HepG2 (cell line): ENCODE results near the gene VDAC1. TPM values are rescaled to one million over a fixed set of nuclear protein-coding genes. Genes with fewer than 3 reads are reported as not detected.

ENCODE experiments used
- ATAC-seq: fragments of 200-7000 bp; cut with Tn5 transposase; 3 replicates; pipeline ENCODE4 v1.9.1; 2020; ENCODE audit warnings: mild to moderate bottlenecking, moderate library complexity
- BruUV-seq: library from RNA; stranded (reverse); fragments of 400-500 nt; replicated peaks from 2 replicates; lab custom pipeline; 2021; lab: Mats Ljungman, UMichigan
- CTCF ChIA-PET: fragments of 300-600 bp; formaldehyde crosslinking; extraction: SDS; loops from one replicate; lab custom pipeline; 2021; ENCODE audit warnings: low total read pairs, inconsistent platforms, low intra/inter-chr PET ratio; lab: Yijun Ruan, JAX
- POLR2A ChIA-PET: fragments of 350-600 bp; sonication (Branson Sonifier 250); formaldehyde crosslinking; loops from one replicate; lab custom pipeline; 2020; ENCODE audit warnings: antibody characterized with exemption, inconsistent platforms; lab: Yijun Ruan, JAX
- DNase-seq: peaks from one replicate; pipeline ENCODE4 v3.0.0-alpha.2; 2015; ENCODE audit warnings: low spot score
- FAIRE-seq: peaks from 3 replicates; lab custom pipeline; 2011; peaks lifted over from hg19 to GRCh38; lab: Jason Lieb, UNC
- H2AFZ ChIP-seq: one replicate; pipeline ENCODE4 v1.6.1; 2011; ENCODE audit warnings: low read length, inconsistent platforms
- H3K27ac ChIP-seq: fragments of 300-600 bp; 3 replicates; pipeline ENCODE4 v1.8.0; 2011; ENCODE audit warnings: mixed run types, mild to moderate bottlenecking, mixed read lengths, low read length, inconsistent platforms; ENCODE audit not compliant: insufficient read depth; ENCODE audit errors: extremely low read length
- H3K27me3 ChIP-seq, 2 experiments: fragments of 200-600 bp in 1 of 2; 2 replicates in 1 of 2; 3 replicates in 1 of 2; pipeline versions ENCODE4 v1.6.0 to v1.8.0; 2011; ENCODE audit warnings: low read length in 2 of 2, mild to moderate bottlenecking in 2 of 2, moderate library complexity in 2 of 2, inconsistent platforms in 1 of 2; ENCODE audit not compliant: insufficient read depth in 2 of 2, control insufficient read depth in 1 of 2
- H3K36me3 ChIP-seq, 2 experiments: fragments of 200-600 bp in 1 of 2; replicated peaks in 1 of 2; 2 replicates in 1 of 2; 3 replicates in 1 of 2; pipeline versions ENCODE4 v1.5.1 to v1.8.0; 2011; ENCODE audit warnings: low read length in 2 of 2, inconsistent platforms in 1 of 2; ENCODE audit not compliant: insufficient read depth in 2 of 2, control insufficient read depth in 1 of 2
- H3K4me1 ChIP-seq: 2 replicates; pipeline ENCODE4 v1.5.1; 2012; ENCODE audit warnings: low read length, inconsistent platforms; ENCODE audit not compliant: insufficient read depth
- H3K4me2 ChIP-seq: 2 replicates; pipeline ENCODE4 v1.6.0; 2011; ENCODE audit warnings: low read depth, low read length, inconsistent platforms
- H3K4me3 ChIP-seq, 3 experiments: fragments of 200-600 bp in 1 of 3; sonication (generic), shearing (Covaris generic) in 1 of 3; replicated peaks in 1 of 3; 2 replicates each; pipeline ENCODE4 v1.5.1; 2011 to 2016; ENCODE audit warnings: low read length in 3 of 3, inconsistent platforms in 2 of 3, low read depth in 2 of 3, mild to moderate bottlenecking in 2 of 3, control low read depth in 1 of 3, mixed read lengths in 1 of 3; ENCODE audit not compliant: insufficient read depth in 1 of 3
- H3K79me2 ChIP-seq: one replicate; pipeline ENCODE4 v1.6.1; 2011; ENCODE audit warnings: low read length, inconsistent platforms; ENCODE audit not compliant: insufficient read depth
- H3K9ac ChIP-seq: 2 replicates; pipeline ENCODE4 v1.6.0; 2011; ENCODE audit warnings: mild to moderate bottlenecking, low read depth, low read length, inconsistent platforms; ENCODE audit not compliant: insufficient read depth
- H3K9me3 ChIP-seq: 2 replicates; pipeline ENCODE4 v1.5.1; 2012; ENCODE audit warnings: mild to moderate bottlenecking, low read length
- H4K20me1 ChIP-seq: 2 replicates; pipeline ENCODE4 v1.6.0; 2011; ENCODE audit warnings: inconsistent platforms, mild to moderate bottlenecking, low read length, moderate library complexity; ENCODE audit not compliant: insufficient read depth
- IRF9 ChIP-seq: sonication (generic); formaldehyde crosslinking; IDR thresholded peaks from 2 replicates; pipeline ENCODE4 v1.8.0; 2022; ENCODE audit warnings: missing genetic modification reagents, mild to moderate bottlenecking, borderline replicate concordance
- RBFOX2 ChIP-seq: fragments of 200-400 bp; formaldehyde crosslinking; IDR thresholded peaks from 2 replicates; pipeline ENCODE4 v1.6.1; 2017; ENCODE audit warnings: low read depth, mild to moderate bottlenecking, low read length
- ZMYM4 ChIP-seq: sonication (generic); formaldehyde crosslinking; IDR thresholded peaks from 2 replicates; pipeline ENCODE4 v1.8.1; 2023; ENCODE audit warnings: mild to moderate bottlenecking, missing genetic modification reagents
- ZNF124 ChIP-seq: sonication (generic); formaldehyde crosslinking; IDR thresholded peaks from 2 replicates; pipeline ENCODE4 v1.4.0; 2020; ENCODE audit warnings: missing genetic modification reagents
- ZNF674 ChIP-seq: sonication (generic); formaldehyde crosslinking; IDR thresholded peaks from 2 replicates; pipeline ENCODE4 v1.5.0; 2020; ENCODE audit warnings: low read depth, mild to moderate bottlenecking, missing genetic modification reagents
- WGBS: methylation state at CpG from one replicate; pipeline ENCODE4 v1.1.6; 2017; ENCODE audit warnings: low lambda C conversion rate; 5-methylcytosine and 5-hydroxymethylcytosine counted together
- in situ Hi-C: cut with HindIII; loops from 2 replicates; pipeline ENCODE4 v1.10.0; 2017; ENCODE audit warnings: low pct_unique_long_range_greater_than_20kb; ENCODE audit not compliant: extremely low pct_ligation_motif_present
- intact Hi-C: fragments of 100-400 bp; cut with micrococcal nuclease; formaldehyde crosslinking; loops from one replicate; pipeline ENCODE4 v1.10.0; 2022; ENCODE audit not compliant: unreplicated experiment
- polyA plus RNA-seq, 8 experiments: library from polyadenylated mRNA; depleted of rRNA in 3 of 8; stranded (reverse) in 7 of 8; unstranded in 1 of 8; fragments of >200 nt; fragmentation: Illumina TruSeq in 4 of 8; extraction: Trizol in 4 of 8; gene quantifications; 2 replicates each; pipeline versions ENCODE4 v1.2.1 to v1.2.3, GENCODE V29; 2011 to 2016; ENCODE audit warnings: low read depth in 4 of 8, missing spikeins in 1 of 8, mixed read lengths in 1 of 8; ENCODE audit not compliant: insufficient read depth in 1 of 8
- total RNA-seq, 5 experiments: library from RNA; depleted of rRNA; stranded (reverse); fragments of >200 nt; fragmentation: Illumina TruSeq; extraction: Trizol; gene quantifications; 2 replicates each; pipeline ENCODE4 v1.2.3, GENCODE V29; 2016; ENCODE audit warnings: low read depth in 1 of 5

Gene VDAC1
- total and polyA plus RNA-seq, 2 of the 13 experiments (the other 11 are each of a cell fraction or from before 2014, with no cell fraction given), result 112 to 380 TPM

- TF ChIP-seq ZNF674 (no peak), ZMYM4 (CRISPR knock-in tag) (no peak)
Observed at GRCh38 chr5:133998807-133999206, 6.0 kb downstream of the VDAC1 start (continued).

GRCh38 chr5:133998042-133998441 is 6.7 kb downstream of the VDAC1 start:
- FAIRE-seq, result no peak
- Histone ChIP-seq H3K4me3 (no peak overlapping the region), H3K27ac (no peak overlapping the region), H4K20me1 (peaks cover 87% of the 10 kb centered on the region), H3K27me3 (no peaks in the 10 kb centered on the region), H3K9me3 (no peaks in the 10 kb centered on the region), H3K36me3 (peaks cover 3 to 9% of the 10 kb centered on the region in 2 experiments; a peak in 2 of 5 replicates), H3K4me2 (no peak overlapping the region), H3K4me1 (peaks cover 99% of the 10 kb centered on the region), H3K9ac (no peak overlapping the region), H3K79me2 (peaks cover 99% of the 10 kb centered on the region), H2AFZ (no peak overlapping the region)
- ATAC-seq, result no peak
- POLR2A ChIA-PET, result interaction anchor here (0.8 to 7.4 kb wide), 3 partner anchors 21 to 28 kb away, joined by 3 to 94 read pairs (median 55); partner anchors contain the start of gene C5orf15
- CTCF ChIA-PET, result no interaction called here
- intact Hi-C loops, result no loop called here
- in situ Hi-C loops, result no loop called here
- no TSS peak for BruUV-seq
- WGBS, result 91% methylated on average over 6 of the region's 6 CpGs
- no peak for DNase-seq
- TF ChIP-seq IRF9 (CRISPR knock-in tag), result no peak
- TF ChIP-seq ZNF124 (CRISPR knock-in tag), result no peak
- 0 out of 2 replicates have a peak, but pooled peaks have one; percentile 12 for TF ChIP-seq RBFOX2
